GM20000 (cell line): ENCODE data around the gene DLD.
"Not testable (repeated sequence)": the region's sequence is repeated elsewhere in the genome, so short reads cannot be mapped to it uniquely, and the experiment has no call there.

Experiments
- DNase-seq: peaks from one replicate; pipeline ENCODE4 v3.0.0; 2012; ENCODE audit warnings: low spot score
- CTCF ChIP-seq: IDR thresholded peaks from 2 replicates; pipeline ENCODE4 v1.5.1; 2012; ENCODE audit warnings: mild to moderate bottlenecking, control low read depth; ENCODE audit errors: extremely low read depth, missing control alignments

Gene DLD

GRCh38 chr7:107890962-107891635 is at the start of gene DLD:
Gene DLD, plus strand, starts transcription at chr7:107891183. Its CDS starts 68 bp downstream, at chr7:107891251.
- peak; percentile 96 for DNase-seq
- TF ChIP-seq CTCF: no peak

- no peak for DNase-seq
- no peak for TF ChIP-seq CTCF
These were observed 48.8 kb upstream of the DLD start for GRCh38 chr7:107842213-107842612.

- DNase-seq: no peak
- no peak for TF ChIP-seq CTCF
These were observed 47.8 kb upstream of the DLD start for GRCh38 chr7:107843184-107843583.

- no peak for DNase-seq
- no peak for TF ChIP-seq CTCF
These were observed 44.7 kb upstream of the DLD start for GRCh38 chr7:107846324-107846723.

- DNase-seq: no peak
- no peak for TF ChIP-seq CTCF
These were observed 43.7 kb upstream of the DLD start for GRCh38 chr7:107847168-107847835.

GRCh38 chr7:107847836-107848175 is 43.2 kb upstream of the DLD start:
- not testable (repeated sequence) for DNase-seq

GRCh38 chr7:107848211-107848610 is 42.8 kb upstream of the DLD start:
- DNase-seq: not testable (repeated sequence)

- no peak for TF ChIP-seq CTCF
- DNase-seq: no peak
These were observed 40.8 kb upstream of the DLD start for GRCh38 chr7:107850216-107850615.
